Activated T-helper 2 cell treated with anti-CD3 and anti-CD28 coated beads, Interferon-gamma antibody, Interleukin-2, Interleukin-4, amounts not matched to agents 10 μg/mL and 5 μg/mL and 100 μg/mL, durations not matched to agents 14 hours and 24 hours and 36 hours (primary cell): ENCODE measurements around the gene MAML3. TPM values are rescaled to one million over a fixed set of nuclear protein-coding genes. Genes with fewer than 3 reads are reported as not detected.

Experiments used
- DNase-seq: peaks from one replicate; pipeline ENCODE4 v3.0.0; 2021; ENCODE audit warnings: low spot score
- H3K27ac Mint-ChIP-seq: one replicate; pipeline ENCODE4 v1.8.0; 2021; ENCODE audit warnings: mixed read lengths
- H3K27me3 Mint-ChIP-seq: one replicate; pipeline ENCODE4 v1.8.0; 2021; ENCODE audit warnings: low read depth, mixed read lengths
- H3K36me3 Mint-ChIP-seq: one replicate; pipeline ENCODE4 v1.8.0; 2021; ENCODE audit warnings: low read depth, mixed read lengths
- H3K4me1 Mint-ChIP-seq: one replicate; pipeline ENCODE4 v1.8.0; 2021; ENCODE audit warnings: low read depth, mixed read lengths
- H3K4me3 Mint-ChIP-seq: one replicate; pipeline ENCODE4 v1.8.0; 2021; ENCODE audit warnings: low read depth, mild to moderate bottlenecking, moderate library complexity, mixed read lengths
- H3K9me3 Mint-ChIP-seq: one replicate; pipeline ENCODE4 v1.8.0; 2021; ENCODE audit warnings: mixed read lengths
- intact Hi-C: fragments of 100-400 bp; cut with micrococcal nuclease; formaldehyde crosslinking; loops from one replicate; pipeline ENCODE4 v1.15.1; 2023
- total RNA-seq: library from RNA; stranded (reverse); gene quantifications from 2 replicates; pipeline ENCODE4 v1.2.3, GENCODE V29; 2022

Gene MAML3
- total RNA-seq, 1 donor from 2014 or later: 3.3 TPM

DNA sequence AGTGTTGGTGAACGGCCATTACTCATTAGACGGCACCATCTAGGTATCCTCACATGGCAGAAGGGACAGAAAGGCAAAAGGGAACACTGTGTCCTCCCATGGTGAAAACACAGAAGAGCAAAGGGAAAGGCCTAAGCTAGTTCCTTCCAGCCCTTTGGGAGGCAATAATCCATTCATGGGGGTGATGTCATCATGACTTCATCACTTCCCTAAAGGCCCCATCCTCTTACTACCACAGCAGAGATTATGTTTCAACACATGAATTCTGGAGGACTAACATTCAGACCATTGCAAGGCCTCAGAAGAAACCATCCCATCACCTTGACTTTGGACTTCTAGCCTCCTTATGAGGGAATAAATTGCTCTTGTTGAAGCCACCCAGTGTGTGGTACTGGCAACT is 250.1 kb downstream of the MAML3 start:
- H3K4me1 Mint-ChIP-seq: peaks cover 9% of the 10 kb centered on the region
- no peaks in the 10 kb centered on the region for H3K36me3 Mint-ChIP-seq
- peaks cover 11% of the 10 kb centered on the region for H3K27me3 Mint-ChIP-seq
- no peak for DNase-seq
- no peak overlapping the region for H3K4me3 Mint-ChIP-seq
- no peak overlapping the region for H3K27ac Mint-ChIP-seq
- peaks cover 3% of the 10 kb centered on the region for H3K9me3 Mint-ChIP-seq
- intact Hi-C loops: no loop called here

DNA sequence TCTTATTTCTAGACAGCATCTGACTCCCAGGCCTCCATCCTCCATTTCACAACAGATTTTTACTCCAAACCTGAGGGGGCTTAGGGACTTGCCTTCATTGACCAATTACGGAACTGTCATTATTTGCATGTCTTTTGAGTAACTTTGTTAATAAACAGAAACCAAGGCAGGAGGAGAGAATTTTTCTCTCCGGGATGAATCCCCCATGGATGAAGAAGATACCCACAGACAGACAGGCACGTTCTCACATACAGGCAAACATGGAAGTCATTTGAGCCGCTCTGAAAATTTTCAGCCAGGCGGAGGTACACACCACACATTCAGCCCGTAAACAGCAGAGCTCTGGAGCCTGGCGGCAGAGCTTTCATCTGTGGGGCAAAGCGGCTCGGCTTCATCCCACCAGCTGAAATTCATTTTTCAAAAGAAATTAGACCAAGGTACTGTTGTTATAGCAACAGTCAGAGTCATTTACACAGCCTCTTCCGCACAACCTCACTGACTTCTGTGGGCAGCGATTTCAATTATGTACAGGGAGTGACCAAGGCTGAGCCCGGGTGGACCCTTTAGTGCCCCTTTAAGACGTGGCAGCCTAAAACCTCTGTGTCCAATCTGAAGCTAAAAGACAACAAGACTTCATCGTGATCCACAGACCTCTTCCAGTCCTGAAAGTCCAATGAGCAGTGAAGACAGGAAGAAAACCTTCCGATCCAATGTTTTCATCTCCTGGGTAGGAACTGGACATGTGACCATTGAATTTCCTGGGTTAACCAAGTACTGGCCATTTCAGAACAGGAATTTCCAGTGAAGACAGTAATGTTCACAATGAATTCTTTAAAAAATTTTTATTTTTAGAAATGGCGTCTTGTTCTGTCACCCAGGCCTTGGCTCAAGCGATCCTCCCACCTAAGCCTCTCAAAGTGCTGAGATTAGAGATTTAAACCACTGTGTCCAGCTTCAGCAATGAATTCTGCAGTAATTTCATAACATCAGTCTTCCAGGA is 251.4 kb downstream of the MAML3 start:
- H3K4me1 Mint-ChIP-seq: peaks cover 13% of the 10 kb centered on the region
- no peaks in the 10 kb centered on the region for H3K36me3 Mint-ChIP-seq
- intact Hi-C loops: no loop called here
- no peak for DNase-seq
- H3K9me3 Mint-ChIP-seq: peaks cover 3% of the 10 kb centered on the region
- no peak overlapping the region for H3K4me3 Mint-ChIP-seq
- H3K27ac Mint-ChIP-seq: no peak overlapping the region
- H3K27me3 Mint-ChIP-seq: peaks cover 7% of the 10 kb centered on the region

DNA sequence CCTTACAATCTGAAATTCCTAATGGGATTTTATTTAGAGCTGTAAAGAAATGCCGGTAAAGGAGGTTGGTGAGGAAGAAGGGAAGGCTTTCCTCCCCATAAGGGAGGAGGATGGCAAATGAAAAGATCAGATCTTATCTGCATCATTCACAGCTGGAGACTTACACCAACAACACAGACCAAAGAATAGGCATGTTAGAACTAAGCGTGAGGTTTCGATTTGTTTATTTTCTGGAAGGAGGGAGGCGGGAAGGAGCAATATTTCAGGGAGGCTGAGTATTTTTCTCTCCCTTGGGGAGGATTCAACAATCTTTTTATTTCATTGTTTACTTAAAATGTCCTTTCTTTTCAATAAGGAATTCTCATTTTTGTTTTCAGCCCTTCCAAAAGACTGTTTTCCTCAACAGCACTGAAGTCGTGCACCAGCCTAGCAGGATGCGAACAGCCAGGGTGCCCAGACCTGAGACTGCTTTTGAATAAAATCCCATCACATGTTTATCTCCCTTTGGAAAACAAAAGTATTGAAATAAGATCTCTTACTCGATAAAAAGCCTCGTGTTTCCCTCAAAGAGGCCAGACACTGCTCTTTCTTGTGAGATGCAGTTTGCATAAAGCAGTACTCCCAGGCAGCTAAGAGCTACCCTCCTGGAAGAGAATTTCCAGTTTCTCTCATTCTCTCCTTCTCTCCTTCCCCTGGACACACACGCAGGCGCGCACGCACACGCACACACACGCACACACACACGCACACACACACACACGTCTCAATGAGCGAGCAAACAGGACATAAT is 252.3 kb downstream of the MAML3 start:
- H3K4me1 Mint-ChIP-seq: peaks cover 13% of the 10 kb centered on the region
- H3K36me3 Mint-ChIP-seq: no peaks in the 10 kb centered on the region
- no peak for DNase-seq
- H3K9me3 Mint-ChIP-seq: peaks cover 3% of the 10 kb centered on the region
- H3K27me3 Mint-ChIP-seq: peaks cover 5% of the 10 kb centered on the region
- H3K4me3 Mint-ChIP-seq: no peak overlapping the region
- no peak overlapping the region for H3K27ac Mint-ChIP-seq
- intact Hi-C loops: no loop called here

DNA sequence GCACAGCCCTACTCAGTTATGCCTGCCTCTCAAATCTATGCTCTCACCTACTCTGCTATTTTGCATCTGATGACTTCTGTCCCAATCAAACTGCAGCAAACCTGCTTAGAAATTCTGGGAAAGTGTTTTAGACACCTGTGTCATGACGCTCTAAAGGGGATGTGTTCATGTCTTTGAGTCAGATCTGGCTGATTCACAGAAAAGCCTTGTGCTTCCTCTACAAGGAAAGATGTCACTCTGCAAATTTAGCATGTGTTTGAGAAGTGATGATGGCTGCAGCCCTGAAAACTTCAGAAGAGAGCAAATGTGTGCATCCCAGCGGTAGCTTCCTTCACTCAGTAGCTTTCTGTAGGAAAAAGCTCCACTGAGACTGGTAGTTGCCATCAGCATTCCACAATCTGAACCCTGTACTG is 253.0 kb downstream of the MAML3 start:
- H3K27me3 Mint-ChIP-seq: peaks cover 4% of the 10 kb centered on the region
- peaks cover 12% of the 10 kb centered on the region for H3K4me1 Mint-ChIP-seq
- H3K36me3 Mint-ChIP-seq: no peaks in the 10 kb centered on the region
- no peak overlapping the region for H3K4me3 Mint-ChIP-seq
- intact Hi-C loops: no loop called here
- DNase-seq: no peak
- peaks cover 3% of the 10 kb centered on the region for H3K9me3 Mint-ChIP-seq
- H3K27ac Mint-ChIP-seq: no peak overlapping the region

DNA sequence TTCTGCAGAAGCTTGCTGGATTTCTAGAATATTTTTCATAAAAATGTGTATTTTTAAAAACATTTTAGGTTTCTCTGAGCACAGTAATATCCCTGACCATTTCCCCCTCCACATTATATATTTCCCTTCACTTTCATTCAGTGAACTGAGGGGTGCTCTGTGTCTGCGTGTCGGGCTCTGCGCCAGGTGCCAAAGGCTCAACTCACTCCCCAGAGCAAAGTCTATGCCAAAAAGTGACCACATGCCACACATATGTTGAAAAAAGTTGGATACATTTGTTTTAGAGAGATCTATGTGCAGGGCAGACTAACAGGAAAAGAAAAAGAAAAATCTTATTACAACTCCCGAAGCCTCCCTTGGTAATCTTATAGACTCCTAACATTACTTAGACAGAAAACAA is 254.6 kb downstream of the MAML3 start:
- H3K36me3 Mint-ChIP-seq: no peaks in the 10 kb centered on the region
- intact Hi-C loops: no loop called here
- no peak overlapping the region for H3K27ac Mint-ChIP-seq
- H3K9me3 Mint-ChIP-seq: no peaks in the 10 kb centered on the region
- DNase-seq: no peak
- H3K27me3 Mint-ChIP-seq: peaks cover 4% of the 10 kb centered on the region
- peaks cover 12% of the 10 kb centered on the region for H3K4me1 Mint-ChIP-seq
- no peak overlapping the region for H3K4me3 Mint-ChIP-seq

DNA sequence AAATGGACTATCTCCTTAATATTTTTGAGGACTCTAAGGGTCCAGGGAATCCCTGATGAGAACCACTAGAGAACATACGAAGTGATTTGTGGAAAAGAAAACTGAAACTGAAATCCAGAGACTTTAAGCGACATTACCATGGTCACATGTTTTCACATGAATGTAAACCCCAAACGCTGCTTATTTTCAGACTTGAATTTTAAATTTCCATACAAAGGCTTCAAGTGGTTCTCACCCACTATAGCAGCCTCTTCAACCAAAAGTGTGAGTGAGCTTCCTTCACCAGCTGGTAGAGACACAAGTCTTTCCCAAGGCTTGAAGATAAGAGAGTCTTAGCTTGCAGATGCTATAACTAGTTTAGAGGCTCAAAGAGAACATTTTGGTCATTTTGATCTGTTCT is 255.7 kb downstream of the MAML3 start:
- DNase-seq: no peak

DNA sequence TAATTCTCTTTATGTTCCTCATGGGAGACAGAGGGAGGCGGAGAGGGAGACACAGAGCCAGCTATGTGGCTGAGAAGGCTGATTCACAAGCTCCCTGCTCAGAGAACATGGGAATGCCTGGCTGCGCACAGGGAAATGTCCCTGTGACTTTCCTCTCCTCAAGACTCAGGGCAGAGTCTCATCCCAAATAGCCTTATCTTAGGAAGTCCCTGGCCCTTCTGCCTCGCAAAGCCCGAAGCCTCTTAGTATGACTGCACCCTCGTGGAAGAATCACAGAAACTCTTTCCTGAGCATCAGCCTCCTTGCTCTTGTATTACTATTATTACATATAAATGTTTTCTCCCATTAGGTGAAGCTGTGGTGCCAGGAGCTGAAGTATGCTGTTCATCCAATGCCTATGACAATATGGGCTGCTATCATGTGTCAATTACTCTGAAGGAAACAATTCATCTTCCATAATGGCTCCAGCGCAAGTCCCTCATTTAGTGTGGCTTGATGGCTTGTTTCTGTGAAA is 257.8 kb downstream of the MAML3 start:
- no peaks in the 10 kb centered on the region for H3K9me3 Mint-ChIP-seq
- H3K27ac Mint-ChIP-seq: no peak overlapping the region
- H3K27me3 Mint-ChIP-seq: peaks cover 2% of the 10 kb centered on the region
- no peak for DNase-seq
- H3K36me3 Mint-ChIP-seq: no peaks in the 10 kb centered on the region
- intact Hi-C loops: no loop called here
- H3K4me3 Mint-ChIP-seq: no peak overlapping the region
- H3K4me1 Mint-ChIP-seq: peaks cover 8% of the 10 kb centered on the region

More for the DNA sequence above, 255.7 kb downstream of the MAML3 start:
- H3K4me1 Mint-ChIP-seq: peaks cover 12% of the 10 kb centered on the region
- no peak overlapping the region for H3K4me3 Mint-ChIP-seq
- peaks cover 4% of the 10 kb centered on the region for H3K27me3 Mint-ChIP-seq
- H3K36me3 Mint-ChIP-seq: no peaks in the 10 kb centered on the region
- no peaks in the 10 kb centered on the region for H3K9me3 Mint-ChIP-seq
- intact Hi-C loops: no loop called here
- H3K27ac Mint-ChIP-seq: no peak overlapping the region

DNA sequence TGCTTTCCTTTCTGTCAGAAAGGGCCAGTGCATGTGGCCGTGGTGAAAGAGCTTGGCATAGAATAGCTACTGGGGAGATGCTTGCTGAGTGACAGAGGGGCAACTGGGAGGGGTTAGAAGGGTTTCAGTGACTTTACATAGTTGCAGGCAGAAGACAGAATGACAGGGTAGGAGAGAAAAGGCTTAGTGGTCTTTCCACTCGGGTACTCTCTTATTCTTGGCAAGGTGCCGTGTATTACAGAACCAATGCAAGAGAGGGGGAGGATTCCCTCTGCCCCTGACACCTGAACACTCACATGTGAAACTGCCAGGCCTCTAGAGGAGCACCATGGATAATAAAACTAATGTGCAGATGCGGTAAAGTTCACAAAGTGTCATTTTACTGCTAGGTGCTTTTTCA is 260.2 kb downstream of the MAML3 start:
- Mint-ChIP-seq H3K9me3 (no peaks in the 10 kb centered on the region), H3K27ac (no peak overlapping the region), H3K36me3 (peaks cover 4% of the 10 kb centered on the region), H3K4me3 (no peak overlapping the region), H3K27me3 (peaks cover 2% of the 10 kb centered on the region), H3K4me1 (peaks cover 4% of the 10 kb centered on the region)
- DNase-seq: no peak
- intact Hi-C loops: no loop called here

DNA sequence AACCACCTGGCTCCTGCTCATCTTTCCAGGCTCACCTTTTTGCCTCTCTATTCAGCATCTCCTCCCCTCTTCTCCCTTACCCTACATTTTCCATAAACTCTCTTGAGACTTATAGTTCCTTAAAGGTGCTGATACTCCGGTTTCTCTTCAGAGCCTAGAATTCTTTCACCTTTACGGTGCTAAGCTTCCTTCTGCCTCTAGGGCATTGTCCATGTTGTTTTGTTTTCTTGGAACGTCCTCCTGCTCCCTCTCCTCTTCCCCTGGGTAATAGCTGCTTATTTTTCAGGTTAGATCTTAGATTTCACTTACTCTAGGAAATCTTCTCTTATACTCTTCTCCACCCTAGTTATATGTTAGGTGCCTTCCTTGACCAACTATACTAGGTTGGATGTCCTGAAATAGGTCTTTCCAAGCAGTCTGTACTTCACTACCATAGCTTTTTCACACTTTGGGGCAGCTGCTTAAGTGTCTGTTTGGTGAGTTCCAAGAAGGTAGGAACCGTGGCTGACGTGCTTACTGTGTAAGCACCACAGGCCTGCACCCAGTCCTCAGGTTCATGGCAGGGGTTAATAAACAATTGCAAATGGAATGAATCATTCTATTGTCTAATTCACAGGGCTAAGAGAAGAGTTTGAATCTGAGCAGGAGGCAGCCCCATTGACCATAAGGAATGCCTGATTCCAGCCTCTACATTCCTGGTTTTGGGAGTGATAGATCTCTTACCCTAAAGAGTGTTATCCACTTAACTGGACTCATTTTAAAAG is 260.8 kb downstream of the MAML3 start:
- H3K27me3 Mint-ChIP-seq: peaks cover 2% of the 10 kb centered on the region
- H3K4me1 Mint-ChIP-seq: no peaks in the 10 kb centered on the region
- DNase-seq: no peak
- no peaks in the 10 kb centered on the region for H3K9me3 Mint-ChIP-seq
- no peak overlapping the region for H3K27ac Mint-ChIP-seq
- intact Hi-C loops: no loop called here
- H3K36me3 Mint-ChIP-seq: peaks cover 4% of the 10 kb centered on the region
- H3K4me3 Mint-ChIP-seq: no peak overlapping the region

DNA sequence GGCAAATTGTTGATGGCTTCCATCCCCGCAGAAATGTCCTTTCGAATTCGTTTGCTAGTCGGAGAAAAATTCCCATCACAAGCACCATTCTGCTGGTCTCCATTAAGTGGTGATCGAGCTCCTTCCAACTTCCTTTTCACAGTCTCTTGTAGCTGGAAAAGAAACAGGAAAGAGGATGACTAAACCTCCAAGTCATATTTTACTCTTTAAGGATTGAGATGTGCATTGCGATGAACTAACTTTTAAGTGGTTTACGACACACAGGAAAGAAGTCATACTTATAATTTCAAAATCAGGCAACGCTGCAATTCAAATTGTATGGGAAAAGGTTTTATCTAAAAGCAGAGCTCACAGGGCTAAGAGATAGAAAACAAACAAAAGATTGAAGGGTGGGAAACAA is 263.2 kb downstream of the MAML3 start:
- Mint-ChIP-seq H3K4me3 (no peak overlapping the region), H3K27me3 (peaks cover 2% of the 10 kb centered on the region), H3K4me1 (no peaks in the 10 kb centered on the region), H3K9me3 (no peaks in the 10 kb centered on the region), H3K27ac (no peak overlapping the region), H3K36me3 (peaks cover 4% of the 10 kb centered on the region)
- no peak for DNase-seq
- intact Hi-C loops: no loop called here

DNA sequence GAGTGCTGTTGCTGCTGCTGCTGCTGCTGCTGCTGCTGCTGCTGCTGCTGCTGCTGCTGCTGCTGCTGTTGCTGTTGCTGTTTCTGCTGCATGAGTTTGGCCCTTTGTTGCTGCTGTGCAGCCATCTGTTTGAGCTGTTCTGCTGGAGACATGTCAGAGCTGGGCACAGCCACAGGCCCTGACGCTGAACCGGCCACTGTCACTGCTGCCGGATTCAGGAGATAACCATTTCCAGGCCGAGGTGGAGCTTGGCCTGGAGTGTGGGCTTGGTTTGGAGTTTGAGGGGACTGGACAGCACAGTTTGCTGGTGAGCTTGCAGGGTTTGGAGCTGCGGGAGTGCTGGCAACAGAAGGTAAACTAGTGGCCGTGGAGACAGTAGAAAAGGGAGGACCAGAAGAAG is 264.1 kb downstream of the MAML3 start:
- H3K4me1 Mint-ChIP-seq: no peaks in the 10 kb centered on the region
- H3K4me3 Mint-ChIP-seq: no peak overlapping the region
- peaks cover 4% of the 10 kb centered on the region for H3K36me3 Mint-ChIP-seq
- DNase-seq: no peak
- no peaks in the 10 kb centered on the region for H3K9me3 Mint-ChIP-seq
- intact Hi-C loops: no loop called here
- H3K27me3 Mint-ChIP-seq: peaks cover 2% of the 10 kb centered on the region
- no peak overlapping the region for H3K27ac Mint-ChIP-seq

DNA sequence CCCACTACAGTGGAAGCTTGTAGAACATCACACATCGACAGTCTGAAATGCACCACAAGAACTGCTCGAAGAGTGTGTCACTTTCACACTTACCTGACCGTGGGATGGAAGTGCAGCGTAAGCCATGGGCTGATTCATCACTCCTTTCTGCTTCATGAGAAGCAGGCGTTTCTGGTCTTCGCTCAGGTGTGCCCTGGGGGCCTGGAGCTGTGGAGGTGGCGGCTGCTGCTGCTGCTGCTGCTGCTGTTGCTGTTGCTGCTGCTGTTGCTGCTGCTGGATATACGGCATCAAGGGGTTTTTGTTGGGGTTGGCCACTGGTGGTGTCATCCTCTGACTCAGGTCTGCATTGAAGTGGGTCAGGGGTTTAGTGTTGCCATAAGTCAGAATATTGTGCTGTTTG is 264.7 kb downstream of the MAML3 start:
- Mint-ChIP-seq H3K27ac (no peak overlapping the region), H3K4me3 (no peak overlapping the region), H3K36me3 (peaks cover 4% of the 10 kb centered on the region), H3K9me3 (no peaks in the 10 kb centered on the region), H3K27me3 (peaks cover 2% of the 10 kb centered on the region), H3K4me1 (no peaks in the 10 kb centered on the region)
- intact Hi-C loops: no loop called here
- DNase-seq: no peak
